ENCODE measurements around the gene FOXL1. TPM values are rescaled to one million over a fixed set of nuclear protein-coding genes. Genes with fewer than 3 reads are reported as not detected.

FOXL1 gene
- total and polyA plus RNA-seq, 4 donors: 0.41 to 2.5 (median 1.4) TPM

DNA sequence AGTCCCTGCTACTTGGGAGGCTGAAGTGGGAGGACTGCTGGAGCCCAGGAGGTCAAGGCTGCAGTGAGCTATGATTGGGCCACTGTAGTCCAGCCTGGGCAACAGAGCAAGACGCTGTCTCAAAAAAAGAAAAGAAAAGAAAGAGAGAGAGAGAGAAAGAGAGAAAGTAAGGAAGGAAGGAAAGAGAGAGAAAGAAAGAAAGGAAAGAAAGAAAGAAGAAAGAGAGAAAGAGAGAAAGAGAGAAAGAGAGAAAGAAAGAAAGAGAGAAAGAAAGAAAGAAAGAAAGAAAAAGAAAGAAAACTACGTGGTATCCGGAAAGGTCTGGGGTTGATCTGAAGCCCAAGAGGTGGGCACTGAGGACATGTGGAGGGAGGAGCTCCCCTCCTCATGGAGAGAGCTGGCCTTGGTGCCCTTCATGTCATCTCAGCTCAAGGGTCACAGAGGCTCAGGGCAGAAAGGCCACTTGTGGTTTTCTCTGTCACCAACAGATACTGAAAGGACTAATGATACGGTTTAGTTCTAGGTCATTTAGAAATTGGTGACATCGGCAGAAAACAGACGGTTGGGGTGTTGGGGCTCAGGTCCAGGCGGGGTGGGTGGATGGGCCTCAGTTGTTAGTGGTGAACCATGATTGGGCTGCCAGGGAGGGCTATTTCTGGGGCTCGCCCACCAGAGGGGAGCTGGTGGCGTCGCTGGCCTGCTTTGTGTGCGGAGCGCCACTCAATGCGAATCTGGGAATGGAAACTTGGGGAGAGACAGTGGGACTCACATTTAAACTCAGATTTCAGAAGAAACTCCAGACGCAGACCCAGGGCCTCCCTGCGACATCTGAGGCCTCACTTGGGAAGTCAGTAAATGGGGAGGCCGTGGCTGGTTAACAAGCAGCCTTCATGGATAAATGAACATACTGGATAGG is 44.6 kb downstream of the FOXL1 start:
- ATAC-seq (ENCODE audit: insufficient read depth, low FRiP score): no peak
- H3K9ac ChIP-seq (ENCODE audit: insufficient read depth in 1 of 2, low read length in 2 of 2): no peak overlapping the region
- WGBS, 2 donors: 93 to 96% methylated on average over 16 of the region's 16 CpGs

DNA sequence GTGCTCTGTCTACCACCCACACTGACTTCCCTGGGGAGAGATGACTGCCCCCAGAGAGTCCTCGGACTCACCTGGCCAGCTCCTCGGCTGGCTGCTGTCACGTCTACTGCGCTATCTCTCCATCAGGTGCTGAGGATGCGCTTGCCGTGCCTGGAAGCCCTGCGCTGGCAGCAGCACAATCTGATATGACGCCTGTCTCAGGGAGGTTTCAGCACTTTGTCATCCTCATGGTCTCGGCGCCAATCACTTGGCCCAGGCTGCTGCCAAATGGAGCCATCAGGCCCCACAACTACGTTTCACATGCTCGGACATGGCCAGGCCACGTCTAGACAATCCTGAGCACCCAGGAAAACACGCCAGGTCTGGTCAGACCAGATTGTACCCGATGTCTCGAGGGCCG is 46.7 kb downstream of the FOXL1 start:
- ATAC-seq (ENCODE audit: insufficient read depth, low FRiP score): no peak
- WGBS, 2 donors: 79 to 86% methylated on average over 17 of the region's 17 CpGs
- DNase-seq: no peak

More for the DNA sequence above, 44.6 kb downstream of the FOXL1 start:
- no peak for DNase-seq
- TF ChIP-seq, protein P1, sequence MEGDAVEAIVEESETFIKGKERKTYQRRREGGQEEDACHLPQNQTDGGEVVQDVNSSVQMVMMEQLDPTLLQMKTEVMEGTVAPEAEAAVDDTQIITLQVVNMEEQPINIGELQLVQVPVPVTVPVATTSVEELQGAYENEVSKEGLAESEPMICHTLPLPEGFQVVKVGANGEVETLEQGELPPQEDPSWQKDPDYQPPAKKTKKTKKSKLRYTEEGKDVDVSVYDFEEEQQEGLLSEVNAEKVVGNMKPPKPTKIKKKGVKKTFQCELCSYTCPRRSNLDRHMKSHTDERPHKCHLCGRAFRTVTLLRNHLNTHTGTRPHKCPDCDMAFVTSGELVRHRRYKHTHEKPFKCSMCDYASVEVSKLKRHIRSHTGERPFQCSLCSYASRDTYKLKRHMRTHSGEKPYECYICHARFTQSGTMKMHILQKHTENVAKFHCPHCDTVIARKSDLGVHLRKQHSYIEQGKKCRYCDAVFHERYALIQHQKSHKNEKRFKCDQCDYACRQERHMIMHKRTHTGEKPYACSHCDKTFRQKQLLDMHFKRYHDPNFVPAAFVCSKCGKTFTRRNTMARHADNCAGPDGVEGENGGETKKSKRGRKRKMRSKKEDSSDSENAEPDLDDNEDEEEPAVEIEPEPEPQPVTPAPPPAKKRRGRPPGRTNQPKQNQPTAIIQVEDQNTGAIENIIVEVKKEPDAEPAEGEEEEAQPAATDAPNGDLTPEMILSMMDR (IDR thresholded peaks at IDR 0.05; ENCODE audit: control extremely low read depth, extremely low read depth): no peak
- Histone ChIP-seq H3K4me3 (no peak overlapping the region), H3K36me3 (ENCODE audit: control insufficient read depth in 4 of 4, insufficient read depth in 4 of 4, low read length in 4 of 4) (no peaks in the 10 kb centered on the region), H3K27me3 (ENCODE audit: control insufficient read depth in 3 of 3, insufficient read depth in 3 of 3, low read length in 2 of 3) (peaks cover 0 to 3% (median 0%) of the 10 kb centered on the region in 3 donors), H3K4me1 (ENCODE audit: control insufficient read depth in 5 of 5, insufficient read depth in 5 of 5, low read length in 5 of 5) (peaks cover 0 to 12% (median 0%) of the 10 kb centered on the region in 5 donors), H3K9me3 (ENCODE audit: control insufficient read depth in 4 of 4, insufficient read depth in 3 of 4, low read length in 3 of 4) (peaks cover 0 to 7% (median 3%) of the 10 kb centered on the region in 4 donors), H3K27ac (ENCODE audit: low read depth in 1 of 2, low read length in 1 of 2) (no peak overlapping the region)

DNA sequence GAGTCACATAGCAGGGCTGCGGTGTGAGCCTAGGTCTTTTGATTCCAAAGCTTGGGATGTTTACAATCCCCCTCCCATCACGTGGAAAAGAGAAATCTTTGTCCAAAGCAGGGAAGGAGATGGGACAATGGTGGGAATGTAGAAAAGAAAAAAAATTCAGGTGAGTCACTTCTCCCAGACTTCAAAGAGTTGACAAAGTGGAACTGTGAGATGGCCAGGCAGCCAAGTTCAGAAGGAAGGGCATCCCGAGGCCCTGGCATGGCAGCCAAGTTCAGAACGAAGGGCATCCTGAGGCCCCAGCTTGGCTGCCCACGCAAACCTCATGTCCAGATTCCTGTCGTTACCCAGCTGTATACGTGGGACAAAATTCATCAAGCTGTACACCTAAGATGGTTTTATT is 47.5 kb downstream of the FOXL1 start:
- 80 to 92% methylated on average over 7 of the region's 7 CpGs for WGBS, 2 donors
- H3K27ac ChIP-seq (ENCODE audit: low read depth in 1 of 2, low read length in 1 of 2): no peak overlapping the region
- no peaks in the 10 kb centered on the region for H3K36me3 ChIP-seq (ENCODE audit: control insufficient read depth in 4 of 4, insufficient read depth in 4 of 4, low read length in 4 of 4)
- ATAC-seq (ENCODE audit: insufficient read depth, low FRiP score): no peak
- no peak overlapping the region for H3K4me3 ChIP-seq
- TF ChIP-seq, protein P1 (IDR thresholded peaks at IDR 0.05; ENCODE audit: control extremely low read depth, extremely low read depth): no peak
- no peak overlapping the region for H3K9ac ChIP-seq (ENCODE audit: insufficient read depth in 1 of 2, low read length in 2 of 2)
- H3K4me1 ChIP-seq (ENCODE audit: control insufficient read depth in 5 of 5, insufficient read depth in 5 of 5, low read length in 5 of 5): no peaks in the 10 kb centered on the region
- no peaks in the 10 kb centered on the region for H3K27me3 ChIP-seq (ENCODE audit: control insufficient read depth in 3 of 3, insufficient read depth in 3 of 3, low read length in 2 of 3)
- no peak for DNase-seq
- peaks cover 0 to 4% (median 0%) of the 10 kb centered on the region in 4 donors for H3K9me3 ChIP-seq (ENCODE audit: control insufficient read depth in 4 of 4, insufficient read depth in 3 of 4, low read length in 3 of 4)

More for the DNA sequence above, 46.7 kb downstream of the FOXL1 start:
- H3K27me3 ChIP-seq (ENCODE audit: control insufficient read depth in 3 of 3, insufficient read depth in 3 of 3, low read length in 2 of 3): peaks cover 0 to 2% (median 0%) of the 10 kb centered on the region in 3 donors
- no peak overlapping the region for H3K4me3 ChIP-seq
- no peak overlapping the region for H3K9ac ChIP-seq (ENCODE audit: insufficient read depth in 1 of 2, low read length in 2 of 2)
- no peak overlapping the region for H3K27ac ChIP-seq (ENCODE audit: low read depth in 1 of 2, low read length in 1 of 2)
- TF ChIP-seq, protein P1 (IDR thresholded peaks at IDR 0.05; ENCODE audit: control extremely low read depth, extremely low read depth): no peak
- H3K36me3 ChIP-seq (ENCODE audit: control insufficient read depth in 4 of 4, insufficient read depth in 4 of 4, low read length in 4 of 4): no peaks in the 10 kb centered on the region
- H3K9me3 ChIP-seq (ENCODE audit: control insufficient read depth in 4 of 4, insufficient read depth in 3 of 4, low read length in 3 of 4): peaks cover 0 to 4% (median 2%) of the 10 kb centered on the region in 4 donors
- H3K4me1 ChIP-seq (ENCODE audit: control insufficient read depth in 5 of 5, insufficient read depth in 5 of 5, low read length in 5 of 5): no peaks in the 10 kb centered on the region

All from lung (tissue), 12 donors.